GM12891 (cell line): ENCODE data around the gene SLC25A39.

Experiments
- DNase-seq: peaks from one replicate; pipeline ENCODE4 v3.0.0; 2011; ENCODE audit warnings: low spot score; ENCODE audit not compliant: insufficient read length
- FAIRE-seq: peaks from 2 replicates; lab custom pipeline; 2011; peaks lifted over from hg19 to GRCh38; lab: Jason Lieb, UNC
- PAX5 ChIP-seq: IDR thresholded peaks from 2 replicates; pipeline ENCODE4 v1.6.1; 2011; ENCODE audit warnings: low read length, moderate library complexity, mild to moderate bottlenecking; ENCODE audit not compliant: insufficient read depth, severe bottlenecking
- POLR2A ChIP-seq: IDR thresholded peaks from 2 replicates; pipeline ENCODE4 v1.6.1; 2011; ENCODE audit warnings: low read depth, low read length, control low read depth
- POLR2AphosphoS5 ChIP-seq: IDR thresholded peaks from 2 replicates; pipeline ENCODE4 v1.6.1; 2011; ENCODE audit warnings: low read depth, low read length, control low read depth
- POU2F2 ChIP-seq: IDR thresholded peaks from 2 replicates; pipeline ENCODE4 v1.6.1; 2011; ENCODE audit warnings: low read depth, mild to moderate bottlenecking, control low read depth, low read length, moderate library complexity
- SPI1 ChIP-seq: IDR thresholded peaks from 2 replicates; pipeline ENCODE4 v1.6.1; 2011; ENCODE audit warnings: low read depth, low read length, control low read depth
- TAF1 ChIP-seq: IDR thresholded peaks from 2 replicates; pipeline ENCODE4 v1.6.1; 2011; ENCODE audit warnings: low read depth, low read length, control low read depth

Gene SLC25A39

DNA sequence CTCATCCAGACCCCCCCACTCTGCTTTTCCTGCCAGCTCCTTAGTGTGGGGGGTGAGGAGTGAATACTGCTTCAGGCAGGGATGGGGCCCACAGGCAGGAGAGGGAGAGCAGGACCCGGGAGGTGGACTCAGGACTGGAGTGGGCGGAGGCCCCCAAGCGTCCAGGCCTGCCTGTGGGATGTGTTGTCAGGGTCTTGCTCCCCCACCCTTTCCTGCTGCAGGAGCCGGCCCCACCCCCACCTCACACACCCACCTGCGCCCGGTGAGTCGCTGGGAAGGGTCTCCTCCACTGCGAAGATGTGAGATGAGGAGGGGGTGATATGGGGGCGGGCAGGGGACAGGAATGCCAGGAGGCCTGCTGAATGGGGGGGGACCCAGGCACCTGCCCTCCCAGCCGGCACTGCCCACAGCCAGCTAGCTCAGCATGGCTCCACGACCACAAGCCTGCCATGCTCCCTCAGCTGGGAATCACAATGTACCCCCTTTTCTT is 37.9 kb upstream of the SLC25A39 start:
- FAIRE-seq (no peak), DNase-seq (no peak)
- TF ChIP-seq POU2F2, result no peak
- TF ChIP-seq PAX5, result no peak
- no peak for TF ChIP-seq SPI1
- no peak for TF ChIP-seq POLR2A
- TF ChIP-seq POLR2AphosphoS5, result no peak
- TF ChIP-seq TAF1, result no peak

DNA sequence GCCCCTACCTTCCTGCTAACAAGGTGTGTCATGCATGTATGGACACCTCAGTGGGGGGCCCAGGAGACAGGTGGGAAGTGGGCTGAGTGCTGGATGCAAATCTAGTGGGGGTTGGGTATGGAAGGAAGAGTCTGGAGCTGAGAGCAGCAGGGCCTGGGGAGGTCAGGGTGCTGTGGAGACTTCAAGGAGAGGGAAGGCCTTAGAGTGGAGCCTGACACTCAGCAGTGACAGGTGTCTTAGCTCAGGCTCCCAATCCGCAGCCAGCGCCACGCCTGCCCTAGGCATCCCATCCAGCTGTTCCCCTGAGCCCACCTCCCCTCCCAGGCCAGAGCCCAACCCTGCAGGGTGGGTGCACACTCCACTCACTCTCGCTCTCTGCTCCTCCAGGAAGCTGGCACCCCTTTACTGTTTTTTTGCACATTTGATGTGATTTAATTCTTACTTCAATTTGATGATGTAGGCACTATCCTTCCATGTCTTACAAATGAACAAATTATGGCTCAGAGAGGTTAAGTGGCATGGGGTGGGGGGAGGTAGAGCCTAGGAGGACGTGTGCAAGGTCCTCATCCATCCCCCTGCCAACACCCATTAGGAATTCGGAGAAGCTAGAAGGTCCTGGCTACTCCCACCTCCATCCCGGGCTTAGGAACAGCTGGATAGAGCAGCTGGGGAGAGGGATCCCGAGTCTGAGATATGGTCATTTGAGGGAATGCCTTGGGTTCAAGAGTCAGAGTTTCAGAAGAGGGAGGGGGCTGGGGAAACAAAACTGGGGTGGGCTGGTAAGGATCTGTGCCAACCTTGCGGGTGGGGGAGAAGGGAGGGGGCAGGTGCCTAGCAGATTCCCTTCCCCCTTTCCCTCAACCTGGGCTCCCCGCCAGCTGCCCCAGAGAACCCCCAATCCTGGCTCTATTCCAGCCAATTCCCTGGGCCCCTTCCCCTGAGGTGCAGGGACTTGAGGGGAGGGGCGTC is 37.0 kb upstream of the SLC25A39 start:
- TF ChIP-seq POU2F2, result no peak
- no peak for TF ChIP-seq TAF1
- no peak for TF ChIP-seq SPI1
- TF ChIP-seq POLR2AphosphoS5, result no peak
- TF ChIP-seq POLR2A, result no peak
- no peak for TF ChIP-seq PAX5
- no peak for FAIRE-seq
- DNase-seq, result no peak

DNA sequence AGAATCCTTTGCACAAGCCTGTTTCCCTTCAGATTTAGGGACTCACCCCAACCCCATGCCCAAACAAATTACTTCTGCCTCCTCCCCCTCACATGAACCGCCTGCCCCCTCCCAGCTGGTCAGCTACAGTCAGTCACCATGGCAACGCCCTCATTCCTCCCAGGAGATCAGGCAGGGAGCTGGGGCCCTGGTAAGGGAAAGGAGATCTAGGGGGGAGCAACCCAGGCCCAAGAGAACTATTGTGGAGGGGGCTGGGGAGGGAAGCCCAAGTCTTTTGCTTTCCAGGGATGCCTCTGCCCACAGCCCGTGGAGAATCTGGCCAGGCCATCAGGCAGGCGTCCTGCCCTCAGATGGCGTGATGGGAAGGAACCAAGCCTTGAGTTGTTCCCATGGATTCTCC is 36.2 kb upstream of the SLC25A39 start:
- TF ChIP-seq POU2F2, result no peak
- TF ChIP-seq PAX5, result no peak
- TF ChIP-seq POLR2A, result no peak
- FAIRE-seq, result no peak
- no peak for DNase-seq

DNA sequence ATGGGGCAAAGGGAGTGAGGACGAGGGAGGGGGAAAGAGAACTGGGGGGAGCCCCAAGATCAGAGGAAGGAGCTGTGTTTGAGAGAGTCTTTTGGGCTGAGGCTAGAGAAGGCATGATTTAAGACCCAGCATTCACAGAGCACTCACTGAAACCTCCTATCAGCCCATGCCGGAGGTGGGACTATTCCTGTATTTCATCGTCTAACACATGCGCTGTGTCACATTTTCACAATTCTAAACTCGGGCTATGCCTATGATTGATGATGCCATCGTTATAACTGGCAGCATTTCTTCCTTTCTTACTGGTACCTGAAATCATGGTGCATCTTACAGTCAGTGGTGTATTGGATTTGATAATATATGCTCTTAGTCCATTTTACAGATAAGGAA is 35.5 kb upstream of the SLC25A39 start:
- TF ChIP-seq POU2F2 (no peak), POLR2AphosphoS5 (no peak), POLR2A (no peak), SPI1 (no peak), PAX5 (no peak), TAF1 (no peak)
- no peak for FAIRE-seq

DNA sequence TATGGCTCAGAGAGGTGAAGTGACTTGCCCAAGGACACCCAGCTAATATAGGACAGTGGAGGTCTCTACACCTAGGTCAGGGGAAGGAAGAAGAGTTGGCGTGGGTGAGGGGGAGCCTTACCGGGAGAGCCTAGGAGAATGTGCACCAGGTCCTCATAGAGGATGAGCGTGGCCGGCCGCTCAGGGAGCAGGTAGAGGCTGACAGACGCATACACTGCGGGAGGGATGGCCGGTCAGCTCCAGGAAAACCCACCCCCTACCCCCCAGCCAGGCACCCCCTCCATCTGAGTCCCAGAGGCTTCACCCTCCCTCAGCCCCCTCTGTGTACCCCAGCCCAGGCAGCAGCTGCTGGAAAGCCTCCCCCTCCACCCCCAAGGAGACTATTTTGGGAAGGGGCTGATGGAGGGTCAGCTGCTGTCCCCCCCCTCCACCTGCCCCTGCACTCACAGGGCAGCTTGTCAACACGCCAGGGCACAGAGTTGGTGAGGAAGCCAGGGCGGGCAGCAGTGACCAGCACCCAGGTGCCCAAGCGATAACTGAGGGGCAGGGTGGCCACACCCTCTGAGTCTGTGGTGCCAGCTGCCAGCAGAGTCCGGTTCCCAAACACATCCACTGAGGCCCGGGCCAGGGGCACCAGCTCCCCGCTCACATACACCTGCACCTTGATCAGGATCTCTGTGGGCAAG is 35.0 kb upstream of the SLC25A39 start:
- DNase-seq (no peak), FAIRE-seq (no peak)
- TF ChIP-seq POLR2AphosphoS5, result no peak
- no peak for TF ChIP-seq POLR2A
- no peak for TF ChIP-seq POU2F2
- TF ChIP-seq PAX5, result no peak
- TF ChIP-seq TAF1, result no peak
- no peak for TF ChIP-seq SPI1

More for the DNA sequence above, 35.5 kb upstream of the SLC25A39 start:
- DNase-seq, result no peak

DNA sequence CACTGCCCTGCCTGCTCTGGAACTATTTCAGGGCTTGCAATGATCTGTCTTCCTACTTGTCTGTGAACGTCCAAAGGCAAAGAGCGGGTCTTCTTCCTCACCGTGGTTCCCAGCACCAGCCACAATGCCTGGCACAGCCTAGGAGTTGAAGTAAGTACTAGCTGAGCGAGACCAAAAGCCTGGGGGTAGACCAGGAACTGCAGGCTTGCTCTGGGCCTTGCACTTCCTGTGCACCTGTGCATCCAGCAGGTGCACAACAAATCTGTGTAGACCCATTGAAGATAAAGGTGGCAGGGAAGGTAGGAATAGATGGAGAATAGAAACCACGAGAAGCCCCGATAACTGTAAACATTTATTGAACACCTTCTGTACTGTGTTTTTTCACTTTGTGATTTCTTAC is 34.4 kb upstream of the SLC25A39 start:
- TF ChIP-seq POLR2AphosphoS5 (no peak), PAX5 (no peak), TAF1 (no peak), POU2F2 (no peak), POLR2A (no peak), SPI1 (no peak)
- FAIRE-seq, result no peak

DNA sequence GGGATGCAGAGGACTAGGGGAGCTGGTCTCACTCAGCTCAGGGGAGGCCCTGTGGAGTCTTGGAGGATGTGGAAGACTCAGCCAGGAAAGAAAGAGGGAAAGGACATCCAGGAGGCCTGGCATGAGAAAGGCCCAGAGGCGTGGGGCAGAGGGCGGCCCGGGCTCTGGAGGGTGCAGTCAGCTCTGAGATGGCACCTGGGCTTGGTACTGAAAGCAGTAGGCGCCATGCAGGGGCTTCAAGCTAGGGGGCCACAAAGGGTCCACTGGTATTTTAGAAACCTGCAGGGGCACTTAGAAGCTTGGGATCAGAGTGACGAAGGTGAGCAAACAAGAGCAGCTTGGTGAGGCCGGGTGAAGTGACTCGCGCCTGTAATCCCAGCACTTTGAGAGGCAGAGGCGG is 33.4 kb upstream of the SLC25A39 start:
- TF ChIP-seq POLR2AphosphoS5, result no peak
- TF ChIP-seq TAF1, result no peak
- no peak for TF ChIP-seq SPI1
- FAIRE-seq (no peak), DNase-seq (no peak)

More for the DNA sequence above, 34.4 kb upstream of the SLC25A39 start:
- DNase-seq, result no peak

DNA sequence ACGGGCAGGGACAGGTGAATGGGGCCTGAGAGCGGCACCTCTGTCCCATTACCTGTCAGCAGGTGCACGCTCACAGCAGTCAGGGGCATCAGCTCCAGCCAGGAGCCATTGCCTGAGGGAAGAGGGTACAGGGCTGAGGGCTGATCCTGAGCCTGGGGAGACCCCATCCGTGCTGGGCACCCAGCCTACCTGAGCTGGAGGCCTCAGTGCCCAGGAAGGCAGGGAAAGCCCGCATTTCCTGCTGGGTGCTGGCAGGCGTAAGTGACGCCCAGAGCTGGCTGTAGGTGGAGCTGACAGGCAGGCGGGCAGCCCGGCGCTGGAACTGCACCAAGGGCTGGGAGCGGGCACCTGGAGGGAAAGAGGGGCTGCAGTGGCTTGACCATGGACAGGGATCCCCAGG is 31.6 kb upstream of the SLC25A39 start:
- TF ChIP-seq PAX5 (no peak), POLR2AphosphoS5 (no peak), POU2F2 (no peak), TAF1 (no peak), SPI1 (no peak), POLR2A (no peak)
- no peak for FAIRE-seq
- no peak for DNase-seq

DNA sequence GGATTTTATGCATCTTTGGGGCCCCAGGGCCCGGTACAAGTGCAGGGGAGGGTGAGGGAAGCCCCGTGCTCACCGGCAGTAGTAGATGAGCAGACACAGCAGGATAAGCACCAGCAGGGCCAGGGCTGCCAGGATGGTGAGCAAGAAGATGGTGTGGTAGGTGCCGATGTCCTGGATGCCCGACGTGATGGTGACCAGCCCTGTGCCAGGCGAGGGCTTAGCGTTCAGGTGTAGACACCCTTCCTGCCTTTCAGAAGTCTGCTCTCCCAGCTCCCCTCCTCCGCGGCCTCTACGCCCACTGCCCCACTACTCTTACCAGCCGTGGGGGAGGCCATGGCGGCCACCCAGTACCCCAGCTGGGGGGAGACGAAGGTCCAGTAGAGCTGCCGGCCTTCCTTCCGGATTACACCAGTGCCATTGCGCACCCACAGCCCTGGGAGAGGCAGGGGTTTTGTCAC is 31.0 kb upstream of the SLC25A39 start:
- TF ChIP-seq POLR2AphosphoS5 (no peak), POU2F2 (no peak), SPI1 (no peak), PAX5 (no peak), POLR2A (no peak), TAF1 (no peak)
- DNase-seq, result no peak
- no peak for FAIRE-seq
